HG02642 (cell line): ENCODE results near the gene FEN1.

Experiments
- ATAC-seq: cut with Tn5 transposase; IDR thresholded peaks from one replicate; pipeline ENCODE4 v1.9.1; 2021; ENCODE audit warnings: mild to moderate bottlenecking; ENCODE audit not compliant: unreplicated experiment, poor library complexity

Gene FEN1

DNA sequence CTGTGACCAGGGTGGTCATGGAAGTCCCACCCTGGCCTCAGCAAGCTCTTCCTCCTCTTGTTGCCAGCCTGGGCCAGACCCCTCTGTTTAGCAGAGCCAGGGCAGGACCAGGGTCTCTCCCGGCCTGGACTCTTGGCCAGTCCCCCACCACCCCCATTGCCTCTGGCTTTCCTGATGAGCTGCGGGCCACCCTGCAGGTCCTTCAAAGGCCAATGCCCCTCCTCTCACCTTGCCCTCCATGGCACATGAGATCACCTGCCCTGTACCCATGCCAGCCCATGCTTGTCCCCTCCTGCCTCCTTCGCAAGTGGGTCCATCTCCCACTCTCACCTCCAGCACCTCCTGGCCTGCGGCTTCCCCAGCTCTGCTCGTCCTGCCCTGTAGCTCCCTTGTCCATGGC is 45.8 kb downstream of the FEN1 start:
- no peak for ATAC-seq

DNA sequence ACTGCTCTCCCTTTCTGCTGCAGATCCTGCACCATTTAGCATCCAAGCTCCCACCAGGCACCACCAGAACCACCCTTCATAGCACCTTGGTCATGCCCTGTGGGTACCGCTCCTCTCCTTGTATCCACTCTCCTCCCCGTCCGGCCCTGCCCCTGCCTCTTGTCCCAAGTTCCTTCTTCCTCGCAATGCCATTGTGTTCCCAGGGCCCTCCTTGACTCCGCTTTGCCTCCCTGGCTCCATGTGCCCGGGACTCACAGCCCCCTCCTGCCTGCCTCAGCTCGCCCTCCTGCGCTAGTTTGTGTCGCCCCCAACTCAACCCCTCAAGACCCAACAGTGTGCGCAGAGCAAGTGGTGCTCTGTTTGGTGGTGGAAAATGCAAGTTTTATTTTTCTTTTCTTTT is 46.2 kb downstream of the FEN1 start:
- ATAC-seq: no peak

DNA sequence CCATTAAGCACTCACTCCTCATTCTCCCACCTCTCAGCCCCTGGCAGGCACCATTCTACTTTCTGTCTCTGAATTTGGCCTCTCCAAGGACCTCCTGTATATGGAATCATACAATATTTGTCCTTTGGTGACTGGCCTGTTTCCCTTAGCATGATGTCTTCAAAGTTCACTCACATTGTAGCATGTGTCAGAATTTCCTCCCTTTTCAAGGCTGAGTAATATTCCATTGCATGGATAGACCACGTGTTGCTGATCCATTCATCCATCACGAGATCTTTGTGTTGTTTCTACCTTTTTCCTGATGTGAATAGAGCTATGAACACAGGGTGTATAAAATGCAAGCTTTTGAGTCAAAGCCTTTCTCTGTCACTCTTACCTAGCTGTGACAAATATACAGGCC is 47.0 kb downstream of the FEN1 start:
- ATAC-seq: no peak

DNA sequence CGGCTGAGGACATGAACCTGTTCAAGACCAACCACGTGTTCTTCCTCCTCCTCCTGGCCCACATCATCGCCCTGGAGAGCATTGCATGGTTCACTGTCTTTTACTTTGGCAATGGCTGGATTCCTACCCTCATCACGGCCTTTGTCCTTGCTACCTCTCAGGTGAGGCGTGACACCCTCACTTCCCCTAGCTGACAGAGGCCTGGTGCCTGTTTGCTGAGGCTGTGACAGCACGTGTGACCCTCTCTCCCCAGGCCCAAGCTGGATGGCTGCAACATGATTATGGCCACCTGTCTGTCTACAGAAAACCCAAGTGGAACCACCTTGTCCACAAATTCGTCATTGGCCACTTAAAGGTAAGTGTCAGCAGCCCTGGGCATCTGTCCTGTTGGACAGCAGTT is 47.7 kb downstream of the FEN1 start:
- ATAC-seq: no peak

DNA sequence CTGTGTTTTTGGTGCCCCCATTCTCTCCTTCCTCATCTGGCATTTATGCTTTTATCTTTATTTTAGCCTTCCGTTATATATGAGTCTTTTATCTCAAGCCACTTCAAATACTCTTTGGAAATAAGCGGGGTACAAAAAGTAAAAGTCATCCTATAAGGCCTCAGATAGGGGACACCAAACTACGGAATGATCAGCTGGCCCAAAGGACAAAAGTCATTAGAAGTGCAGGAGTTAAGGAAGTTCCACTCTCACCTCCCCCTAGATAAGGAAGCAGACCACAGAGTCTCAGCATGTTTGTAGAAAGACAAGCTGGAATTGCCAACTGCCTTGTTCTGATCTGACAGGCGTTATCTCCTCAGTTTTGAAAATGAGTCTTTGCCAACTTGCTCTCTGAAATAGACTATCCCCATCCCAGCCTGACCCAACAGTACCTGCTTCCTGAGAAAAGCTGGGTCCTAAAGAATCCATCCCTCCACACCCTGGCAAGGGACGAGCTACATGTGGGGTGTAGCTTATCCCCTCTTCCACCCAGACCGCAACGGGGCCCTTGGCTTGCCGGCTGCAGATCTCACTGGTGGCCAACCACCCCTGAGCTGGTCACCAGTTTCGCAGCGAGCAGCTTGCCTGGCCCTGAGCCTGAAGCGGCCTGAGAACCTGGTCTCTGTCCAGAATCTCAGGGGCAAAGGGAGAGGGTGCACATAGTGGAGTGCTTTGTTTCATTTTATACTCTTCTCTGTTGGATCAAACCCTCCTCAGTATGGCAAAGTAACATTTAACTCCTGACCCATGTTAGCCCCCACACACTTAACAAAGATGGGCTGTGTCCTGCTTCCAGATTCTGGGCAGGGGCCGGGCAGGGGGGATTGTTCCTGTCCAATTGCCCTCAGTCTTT is 49.2 kb downstream of the FEN1 start:
- no peak for ATAC-seq

DNA sequence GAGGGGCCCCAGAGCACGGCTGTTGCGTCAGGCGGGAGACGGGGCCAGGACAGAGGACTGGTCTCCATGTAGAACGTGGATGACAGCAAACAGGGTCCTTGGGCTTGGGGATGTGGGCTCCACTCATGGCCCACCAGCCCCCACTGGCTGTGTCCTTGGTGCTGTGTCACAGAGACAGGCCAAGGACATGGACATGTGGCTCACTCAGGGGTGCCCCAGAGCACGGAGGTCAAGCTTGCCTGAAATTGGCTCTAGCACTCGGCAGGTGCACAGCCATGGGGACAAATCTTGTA is 49.8 kb downstream of the FEN1 start:
- no peak for ATAC-seq

DNA sequence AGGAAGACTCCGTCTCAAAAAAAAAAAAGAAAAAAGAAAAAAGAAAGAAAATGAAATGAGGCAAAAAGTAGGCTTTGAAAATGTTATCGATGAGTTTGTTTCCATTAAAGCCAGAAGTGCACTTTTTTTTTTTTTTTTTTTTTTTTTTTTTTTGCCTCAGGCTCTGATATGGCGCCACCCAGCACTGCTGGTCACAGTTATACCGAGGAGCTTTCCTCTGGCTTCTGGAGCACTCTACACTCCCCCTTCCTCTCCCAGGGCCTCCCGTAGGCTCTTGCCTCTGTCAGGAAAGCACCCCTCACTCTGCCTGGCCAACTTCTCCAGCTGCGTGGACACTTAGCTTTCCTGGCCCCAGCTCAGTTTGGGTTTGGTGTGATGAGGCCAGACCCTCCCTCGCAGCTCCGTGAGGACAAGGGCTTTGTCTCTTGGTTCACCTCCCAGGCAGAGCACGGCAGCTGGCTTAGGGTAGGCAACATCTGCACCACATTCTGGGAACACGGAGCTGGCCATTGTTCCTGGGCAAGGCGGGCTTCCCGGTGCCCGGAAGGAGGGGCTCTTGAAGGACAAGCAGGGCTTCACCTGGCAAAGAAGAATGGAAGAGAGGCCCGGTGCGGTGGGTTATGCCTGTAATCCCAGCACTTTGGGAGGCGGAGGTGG is 52.3 kb downstream of the FEN1 start:
- no peak for ATAC-seq

DNA sequence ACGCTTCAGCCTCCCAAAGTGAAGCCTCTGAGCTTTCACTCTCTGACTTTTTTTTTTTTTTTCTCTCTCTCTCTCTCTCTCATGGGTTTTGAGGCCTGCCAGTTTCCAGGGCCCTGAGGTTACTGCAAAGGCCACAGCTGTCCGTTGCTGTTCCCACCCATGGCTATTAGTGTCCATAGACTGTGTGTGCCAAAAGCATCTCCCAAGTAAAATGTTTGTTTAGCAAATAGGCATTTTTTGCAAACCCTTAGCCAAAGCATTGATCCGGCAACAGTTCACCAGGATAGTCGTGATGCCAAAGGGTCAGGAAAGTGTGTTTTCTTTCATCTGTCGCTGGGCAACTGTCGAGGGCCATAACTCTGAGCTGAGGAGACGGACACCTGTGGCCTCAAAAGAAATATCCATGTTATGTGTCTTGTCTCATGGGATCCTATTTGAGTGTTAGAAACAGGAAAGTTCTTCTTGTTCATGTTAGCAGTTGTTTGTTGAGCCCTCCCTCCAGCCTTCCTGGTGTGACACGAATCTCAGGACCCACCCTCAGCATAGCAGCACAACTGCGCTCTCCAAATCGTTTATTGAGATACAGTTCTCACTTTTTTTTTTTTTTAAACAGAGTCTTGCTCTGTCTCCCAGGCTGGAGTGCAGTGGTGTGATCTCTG is 53.8 kb downstream of the FEN1 start:
- ATAC-seq: no peak
